GM12872 (cell line): ENCODE results near the gene MDM2.

Experiments
- CTCF ChIP-seq: IDR thresholded peaks from 3 replicates; pipeline ENCODE4 v1.5.1; 2011; ENCODE audit warnings: low read depth, mild to moderate bottlenecking, low read length, moderate library complexity; ENCODE audit not compliant: insufficient read depth

MDM2 gene

GRCh38 chr12:68793436-68793835 lies 14.5 kb upstream of the MDM2 start:
- no peak for TF ChIP-seq CTCF

- TF ChIP-seq CTCF, result no peak
Observed at GRCh38 chr12:68793975-68794652, 13.9 kb upstream of the MDM2 start.

- TF ChIP-seq CTCF, result no peak
Observed at GRCh38 chr12:68794653-68795251, 13.2 kb upstream of the MDM2 start.

- no peak for TF ChIP-seq CTCF
Observed at GRCh38 chr12:68796399-68796798, 11.6 kb upstream of the MDM2 start.

- TF ChIP-seq CTCF, result no peak
Observed at GRCh38 chr12:68798882-68799234, 9.1 kb upstream of the MDM2 start.

GRCh38 chr12:68800294-68800693 lies 7.7 kb upstream of the MDM2 start:
- TF ChIP-seq CTCF, result no peak

- TF ChIP-seq CTCF, result no peak
Observed at GRCh38 chr12:68803948-68804656, 3.9 kb upstream of the MDM2 start.
